ENCODE measurements around the gene TECRL. TPM values are rescaled to one million over a fixed set of nuclear protein-coding genes. Genes with fewer than 3 reads are reported as not detected.

TECRL gene
- polyA plus RNA-seq (2012; ENCODE audit: low read depth, missing spikeins): not detected

- no peak for FAIRE-seq
- TF ChIP-seq SPI1 (IDR thresholded peaks at IDR 0.05; ENCODE audit: low read depth, low read length) (no peak), TAF1 (IDR thresholded peaks at IDR 0.05; ENCODE audit: low read depth, low read length) (no peak), POLR2A (IDR thresholded peaks at IDR 0.05; ENCODE audit: low read depth, low read length) (no peak), POLR2AphosphoS5 (IDR thresholded peaks at IDR 0.05; ENCODE audit: low read depth, low read length) (no peak), PAX5 (IDR thresholded peaks at IDR 0.05; ENCODE audit: insufficient read depth, low read length, severe bottlenecking) (no peak), POU2F2 (IDR thresholded peaks at IDR 0.05; ENCODE audit: low read depth, low read length) (no peak)
- no peak for DNase-seq (ENCODE audit: insufficient read length, low spot score)
Observed at GRCh38 chr4:64409300-64409699, at the start of gene TECRL. TSS of gene TECRL (minus strand) at chr4:64409450. CDS start at chr4:64409351, 99 bp downstream.

- FAIRE-seq: no peak
- TF ChIP-seq TAF1 (IDR thresholded peaks at IDR 0.05; ENCODE audit: low read depth, low read length) (no peak), PAX5 (IDR thresholded peaks at IDR 0.05; ENCODE audit: insufficient read depth, low read length, severe bottlenecking) (no peak), SPI1 (IDR thresholded peaks at IDR 0.05; ENCODE audit: low read depth, low read length) (no peak), POLR2A (IDR thresholded peaks at IDR 0.05; ENCODE audit: low read depth, low read length) (no peak), POLR2AphosphoS5 (IDR thresholded peaks at IDR 0.05; ENCODE audit: low read depth, low read length) (no peak), POU2F2 (IDR thresholded peaks at IDR 0.05; ENCODE audit: low read depth, low read length) (no peak)
Observed at GRCh38 chr4:64432674-64433073, 23.4 kb upstream of the TECRL start.

GRCh38 chr4:64430933-64431332 lies 21.7 kb upstream of the TECRL start:
- FAIRE-seq: no peak
- TF ChIP-seq POLR2AphosphoS5 (IDR thresholded peaks at IDR 0.05; ENCODE audit: low read depth, low read length): no peak
- no peak for TF ChIP-seq PAX5 (IDR thresholded peaks at IDR 0.05; ENCODE audit: insufficient read depth, low read length, severe bottlenecking)
- TF ChIP-seq SPI1 (IDR thresholded peaks at IDR 0.05; ENCODE audit: low read depth, low read length): no peak
- TF ChIP-seq TAF1 (IDR thresholded peaks at IDR 0.05; ENCODE audit: low read depth, low read length): no peak
- no peak for TF ChIP-seq POU2F2 (IDR thresholded peaks at IDR 0.05; ENCODE audit: low read depth, low read length)
- TF ChIP-seq POLR2A (IDR thresholded peaks at IDR 0.05; ENCODE audit: low read depth, low read length): no peak
- no peak for DNase-seq (ENCODE audit: insufficient read length, low spot score)

More at GRCh38 chr4:64432674-64433073, 23.4 kb upstream of the TECRL start:
- no peak for DNase-seq (ENCODE audit: insufficient read length, low spot score)

GRCh38 chr4:64417974-64418373 lies 8.7 kb upstream of the TECRL start:
- DNase-seq (ENCODE audit: insufficient read length, low spot score) (no peak), FAIRE-seq (no peak)
- no peak for TF ChIP-seq SPI1 (IDR thresholded peaks at IDR 0.05; ENCODE audit: low read depth, low read length)
- TF ChIP-seq PAX5 (IDR thresholded peaks at IDR 0.05; ENCODE audit: insufficient read depth, low read length, severe bottlenecking): no peak
- TF ChIP-seq POLR2AphosphoS5 (IDR thresholded peaks at IDR 0.05; ENCODE audit: low read depth, low read length): no peak
- TF ChIP-seq POU2F2 (IDR thresholded peaks at IDR 0.05; ENCODE audit: low read depth, low read length): no peak
- TF ChIP-seq POLR2A (IDR thresholded peaks at IDR 0.05; ENCODE audit: low read depth, low read length): no peak
- TF ChIP-seq TAF1 (IDR thresholded peaks at IDR 0.05; ENCODE audit: low read depth, low read length): no peak

GRCh38 chr4:64407000-64407399 lies 2.2 kb downstream of the TECRL start:
- no peak for FAIRE-seq
- no peak for TF ChIP-seq POU2F2 (IDR thresholded peaks at IDR 0.05; ENCODE audit: low read depth, low read length)
- no peak for DNase-seq (ENCODE audit: insufficient read length, low spot score)

- DNase-seq (ENCODE audit: insufficient read length, low spot score): no peak
- no peak for FAIRE-seq
- no peak for TF ChIP-seq PAX5 (IDR thresholded peaks at IDR 0.05; ENCODE audit: insufficient read depth, low read length, severe bottlenecking)
- TF ChIP-seq SPI1 (IDR thresholded peaks at IDR 0.05; ENCODE audit: low read depth, low read length): no peak
- TF ChIP-seq POLR2A (IDR thresholded peaks at IDR 0.05; ENCODE audit: low read depth, low read length): no peak
- TF ChIP-seq POLR2AphosphoS5 (IDR thresholded peaks at IDR 0.05; ENCODE audit: low read depth, low read length): no peak
- no peak for TF ChIP-seq TAF1 (IDR thresholded peaks at IDR 0.05; ENCODE audit: low read depth, low read length)
- no peak for TF ChIP-seq POU2F2 (IDR thresholded peaks at IDR 0.05; ENCODE audit: low read depth, low read length)
Observed at GRCh38 chr4:64405761-64406160, 3.5 kb downstream of the TECRL start.

- no peak for FAIRE-seq
- no peak for TF ChIP-seq POLR2AphosphoS5 (IDR thresholded peaks at IDR 0.05; ENCODE audit: low read depth, low read length)
- no peak for TF ChIP-seq TAF1 (IDR thresholded peaks at IDR 0.05; ENCODE audit: low read depth, low read length)
- no peak for TF ChIP-seq PAX5 (IDR thresholded peaks at IDR 0.05; ENCODE audit: insufficient read depth, low read length, severe bottlenecking)
- TF ChIP-seq POU2F2 (IDR thresholded peaks at IDR 0.05; ENCODE audit: low read depth, low read length): no peak
- no peak for TF ChIP-seq POLR2A (IDR thresholded peaks at IDR 0.05; ENCODE audit: low read depth, low read length)
- TF ChIP-seq SPI1 (IDR thresholded peaks at IDR 0.05; ENCODE audit: low read depth, low read length): no peak
Observed at GRCh38 chr4:64402684-64403083, 6.6 kb downstream of the TECRL start.

GRCh38 chr4:64399313-64400109 lies 9.7 kb downstream of the TECRL start:
- FAIRE-seq: no peak
- DNase-seq (ENCODE audit: insufficient read length, low spot score): no peak
- TF ChIP-seq POU2F2 (IDR thresholded peaks at IDR 0.05; ENCODE audit: low read depth, low read length) (no peak), POLR2A (IDR thresholded peaks at IDR 0.05; ENCODE audit: low read depth, low read length) (no peak), SPI1 (IDR thresholded peaks at IDR 0.05; ENCODE audit: low read depth, low read length) (no peak), POLR2AphosphoS5 (IDR thresholded peaks at IDR 0.05; ENCODE audit: low read depth, low read length) (no peak), PAX5 (IDR thresholded peaks at IDR 0.05; ENCODE audit: insufficient read depth, low read length, severe bottlenecking) (no peak), TAF1 (IDR thresholded peaks at IDR 0.05; ENCODE audit: low read depth, low read length) (no peak)

More at GRCh38 chr4:64402684-64403083, 6.6 kb downstream of the TECRL start:
- DNase-seq (ENCODE audit: insufficient read length, low spot score): no peak

- TF ChIP-seq POU2F2 (IDR thresholded peaks at IDR 0.05; ENCODE audit: low read depth, low read length) (no peak), POLR2AphosphoS5 (IDR thresholded peaks at IDR 0.05; ENCODE audit: low read depth, low read length) (no peak), POLR2A (IDR thresholded peaks at IDR 0.05; ENCODE audit: low read depth, low read length) (no peak), PAX5 (IDR thresholded peaks at IDR 0.05; ENCODE audit: insufficient read depth, low read length, severe bottlenecking) (no peak), SPI1 (IDR thresholded peaks at IDR 0.05; ENCODE audit: low read depth, low read length) (no peak), TAF1 (IDR thresholded peaks at IDR 0.05; ENCODE audit: low read depth, low read length) (no peak)
- FAIRE-seq (no peak), DNase-seq (ENCODE audit: insufficient read length, low spot score) (no peak)
Observed at GRCh38 chr4:64394469-64394868, 14.8 kb downstream of the TECRL start.
